PC-3 (cell line): ENCODE data around the gene IFNL4. TPM values are rescaled to one million over a fixed set of nuclear protein-coding genes. Genes with fewer than 3 reads are reported as not detected.

Source experiments
- ATAC-seq: fragments of 200-7000 bp; cut with Tn5 transposase; 2 replicates; pipeline ENCODE4 v1.9.1; 2020; ENCODE audit warnings: mild to moderate bottlenecking, moderate library complexity
- BruUV-seq: library from RNA; stranded (reverse); fragments of 400-500 nt; replicated peaks from 2 replicates; lab custom pipeline; 2021; lab: Mats Ljungman, UMichigan
- CTCF ChIA-PET: fragments of 300-600 bp; sonication (Branson Sonifier 250); formaldehyde crosslinking; loops from one replicate; lab custom pipeline; 2022; ENCODE audit warnings: antibody characterized with exemption; lab: Charles Lee
- POLR2A ChIA-PET: fragments of 300-600 bp; sonication (Branson Sonifier 250); formaldehyde crosslinking; loops from one replicate; lab custom pipeline; 2022; ENCODE audit warnings: antibody characterized with exemption; ENCODE audit not compliant: unreplicated experiment; lab: Charles Lee
- DNase-seq: peaks from one replicate; pipeline ENCODE4 v3.0.0-alpha.2; 2015
- H2AFZ ChIP-seq: fragments of 300-600 bp; sonication (generic); 2 replicates; pipeline ENCODE4 v1.6.0; 2016; ENCODE audit warnings: antibody characterized with exemption, low read length
- H3F3A ChIP-seq: fragments of 300-600 bp; sonication (generic); one replicate; pipeline ENCODE4 v1.6.0; 2017; ENCODE audit warnings: antibody characterized with exemption, low read length, control low read depth, mild to moderate bottlenecking; ENCODE audit not compliant: unreplicated experiment
- H3K27ac ChIP-seq: fragments of 300-600 bp; sonication (generic); 2 replicates; pipeline ENCODE4 v1.5.1; 2016; ENCODE audit warnings: mild to moderate bottlenecking, low read length
- H3K27me3 ChIP-seq: fragments of 300-600 bp; sonication (generic); 2 replicates; pipeline ENCODE4 v1.6.1; 2016; ENCODE audit warnings: low read length, mixed read lengths
- H3K36me3 ChIP-seq: fragments of 300-600 bp; sonication (generic); 2 replicates; pipeline ENCODE4 v1.6.1; 2016; ENCODE audit warnings: low read depth, mixed run types, low read length, mixed read lengths
- H3K4me1 ChIP-seq: fragments of 300-600 bp; sonication (generic); 2 replicates; pipeline ENCODE4 v1.5.1; 2016; ENCODE audit warnings: low read length; ENCODE audit not compliant: insufficient read depth
- H3K4me2 ChIP-seq: fragments of 300-600 bp; sonication (generic); 2 replicates; pipeline ENCODE4 v1.6.0; 2016; ENCODE audit warnings: low read length
- H3K4me3 ChIP-seq: fragments of 300-600 bp; sonication (generic); 2 replicates; pipeline ENCODE4 v1.5.1; 2016; ENCODE audit warnings: mild to moderate bottlenecking, low read length, mixed read lengths
- H3K79me2 ChIP-seq: fragments of 300-600 bp; sonication (generic); 2 replicates; pipeline ENCODE4 v1.6.1; 2017; ENCODE audit warnings: low read length, mixed read lengths
- H3K9ac ChIP-seq: fragments of 300-600 bp; sonication (generic); 2 replicates; pipeline ENCODE4 v1.6.0; 2016; ENCODE audit warnings: mild to moderate bottlenecking, low read length
- H3K9me2 ChIP-seq: fragments of 300-600 bp; sonication (generic); replicated peaks from 2 replicates; pipeline ENCODE4 v1.6.1; 2016; ENCODE audit warnings: mixed run types, low read length, mixed read lengths
- H3K9me3 ChIP-seq: fragments of 300-600 bp; sonication (generic); 2 replicates; pipeline ENCODE4 v1.6.1; 2016; ENCODE audit warnings: low read length, mixed read lengths
- H4K20me1 ChIP-seq: fragments of 300-600 bp; sonication (generic); 2 replicates; pipeline ENCODE4 v1.6.1; 2016; ENCODE audit warnings: low read length, mixed read lengths
- EZH2 ChIP-seq: fragments of 300-600 bp; sonication (generic); IDR thresholded peaks from one replicate; pipeline ENCODE4 v1.6.1; 2017; ENCODE audit warnings: antibody characterized with exemption, mild to moderate bottlenecking, low read length; ENCODE audit not compliant: unreplicated experiment
- EZH2phosphoT487 ChIP-seq: fragments of 300-600 bp; sonication (generic); IDR thresholded peaks from 2 replicates; pipeline ENCODE4 v1.6.1; 2018; ENCODE audit warnings: mild to moderate bottlenecking, antibody characterized with exemption, low read length, borderline replicate concordance
- intact Hi-C: fragments of 100-400 bp; cut with micrococcal nuclease; formaldehyde crosslinking; loops from 2 replicates; pipeline ENCODE4 v1.9.0; 2023
- total RNA-seq: library from RNA; depleted of rRNA; stranded (reverse); fragments of >200 nt; gene quantifications from 2 replicates; pipeline ENCODE4 v1.2.3, GENCODE V29; 2014
- TF ChIP-seq, protein P1 (sequence below): fragments of 300-600 bp; sonication (generic); conservative IDR thresholded peaks from 2 replicates; pipeline ENCODE4 v1.5.1; 2017; ENCODE audit warnings: antibody characterized with exemption, low read depth, mild to moderate bottlenecking, low read length

Gene IFNL4
- total RNA-seq, 1 experiment from 2014 or later: not detected

DNA sequence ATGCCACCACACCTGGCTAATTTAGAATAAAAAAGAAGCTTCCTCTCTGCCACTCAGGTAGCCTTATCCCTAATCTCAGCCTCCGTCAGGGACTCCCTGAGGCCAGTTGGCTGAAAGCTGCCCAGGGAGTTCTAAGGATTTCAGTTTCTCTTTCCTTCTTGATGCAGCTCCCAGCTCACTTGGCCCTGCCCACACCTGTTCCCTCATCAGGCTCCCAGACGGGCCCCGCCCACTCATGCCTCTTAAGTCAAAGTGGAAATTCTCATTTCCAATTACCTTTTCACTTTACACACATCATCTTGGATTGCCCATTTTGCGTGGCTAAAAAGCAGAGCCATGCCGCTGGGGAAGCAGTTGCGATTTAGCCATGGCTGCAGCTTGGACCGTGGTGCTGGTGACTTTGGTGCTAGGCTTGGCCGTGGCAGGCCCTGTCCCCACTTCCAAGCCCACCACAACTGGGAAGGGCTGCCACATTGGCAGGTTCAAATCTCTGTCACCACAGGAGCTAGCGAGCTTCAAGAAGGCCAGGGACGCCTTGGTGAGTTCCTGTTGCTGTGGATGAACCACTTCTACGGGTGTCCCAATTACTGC lies 47.5 kb upstream of the IFNL4 start, which contains the start of gene IFNL1:
IFNL1 (plus strand) TSS at position 353 of the 591 bp plus-strand sequence; CDS start at position 368, 15 bp downstream.
- Histone ChIP-seq H4K20me1 (no peaks in the 10 kb centered on the region), H3K79me2 (no peaks in the 10 kb centered on the region), H2AFZ (no peak within 1 kb of the TSS), H3K4me2 (no peak within 1 kb of the TSS), H3F3A (no peaks in the 10 kb centered on the region), H3K27me3 (no peaks in the 10 kb centered on the region), H3K27ac (no peak within 1 kb of the TSS), H3K9me3 (no peaks in the 10 kb centered on the region), H3K4me3 (no peak within 1 kb of the TSS), H3K9me2 (no peaks in the 10 kb centered on the region), H3K9ac (no peak within 1 kb of the TSS), H3K36me3 (no peaks in the 10 kb centered on the region), H3K4me1 (no peaks in the 10 kb centered on the region)
- POLR2A ChIA-PET: no interaction called here
- TF ChIP-seq EZH2phosphoT487 (no peak), EZH2 (no peak)
- TF ChIP-seq, protein P1, sequence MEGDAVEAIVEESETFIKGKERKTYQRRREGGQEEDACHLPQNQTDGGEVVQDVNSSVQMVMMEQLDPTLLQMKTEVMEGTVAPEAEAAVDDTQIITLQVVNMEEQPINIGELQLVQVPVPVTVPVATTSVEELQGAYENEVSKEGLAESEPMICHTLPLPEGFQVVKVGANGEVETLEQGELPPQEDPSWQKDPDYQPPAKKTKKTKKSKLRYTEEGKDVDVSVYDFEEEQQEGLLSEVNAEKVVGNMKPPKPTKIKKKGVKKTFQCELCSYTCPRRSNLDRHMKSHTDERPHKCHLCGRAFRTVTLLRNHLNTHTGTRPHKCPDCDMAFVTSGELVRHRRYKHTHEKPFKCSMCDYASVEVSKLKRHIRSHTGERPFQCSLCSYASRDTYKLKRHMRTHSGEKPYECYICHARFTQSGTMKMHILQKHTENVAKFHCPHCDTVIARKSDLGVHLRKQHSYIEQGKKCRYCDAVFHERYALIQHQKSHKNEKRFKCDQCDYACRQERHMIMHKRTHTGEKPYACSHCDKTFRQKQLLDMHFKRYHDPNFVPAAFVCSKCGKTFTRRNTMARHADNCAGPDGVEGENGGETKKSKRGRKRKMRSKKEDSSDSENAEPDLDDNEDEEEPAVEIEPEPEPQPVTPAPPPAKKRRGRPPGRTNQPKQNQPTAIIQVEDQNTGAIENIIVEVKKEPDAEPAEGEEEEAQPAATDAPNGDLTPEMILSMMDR: no peak
- intact Hi-C loops: no loop called here
- BruUV-seq: no TSS peak
- CTCF ChIA-PET: no interaction called here
- ATAC-seq (no peak), DNase-seq (no peak)

- Histone ChIP-seq H3K36me3 (no peaks in the 10 kb centered on the region), H3K9me2 (no peaks in the 10 kb centered on the region), H3K4me2 (no peak overlapping the region), H3K79me2 (no peaks in the 10 kb centered on the region), H3K9ac (no peak overlapping the region), H3K4me3 (no peak overlapping the region), H2AFZ (no peak overlapping the region), H3K4me1 (no peaks in the 10 kb centered on the region), H4K20me1 (no peaks in the 10 kb centered on the region), H3F3A (no peaks in the 10 kb centered on the region), H3K9me3 (no peaks in the 10 kb centered on the region), H3K27ac (no peak overlapping the region), H3K27me3 (no peaks in the 10 kb centered on the region)
- ChIA-PET POLR2A (no interaction called here), CTCF (no interaction called here)
- ATAC-seq: no peak
- intact Hi-C loops: no loop called here
- BruUV-seq: no TSS peak
- TF ChIP-seq, protein P1: no peak
- TF ChIP-seq EZH2 (no peak), EZH2phosphoT487 (no peak)
- no peak for DNase-seq
Measured at GRCh38 chr19:39293394-39293793, 44.7 kb upstream of the IFNL4 start.

DNA sequence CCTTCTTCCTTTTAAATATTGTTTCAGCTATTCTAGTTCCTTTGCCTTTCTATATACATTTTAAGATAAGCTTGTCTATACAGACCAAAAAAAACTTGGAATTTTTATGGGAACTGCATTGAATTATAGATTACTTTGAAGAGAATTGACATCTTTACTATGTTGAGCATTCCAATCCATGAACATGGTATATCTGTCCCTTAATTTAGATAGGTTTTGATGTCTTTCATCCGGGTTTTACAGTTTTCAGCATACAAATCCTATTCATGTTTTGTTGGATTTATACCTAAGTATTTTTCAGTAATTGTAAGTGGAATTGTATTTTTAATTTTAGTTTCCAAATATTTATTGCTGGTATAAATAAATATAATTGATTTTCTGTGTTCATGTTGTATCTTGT lies 35.4 kb upstream of the IFNL4 start:
- no peaks in the 10 kb centered on the region for H3K4me1 ChIP-seq
- CTCF ChIA-PET: no interaction called here
- peaks cover 4% of the 10 kb centered on the region; the same call in 1 of the 2 replicates for H3K9me3 ChIP-seq
- no peak overlapping the region for H3K27ac ChIP-seq
- H3K9ac ChIP-seq: no peak overlapping the region
- H3K4me3 ChIP-seq: no peak overlapping the region
- no peaks in the 10 kb centered on the region for H4K20me1 ChIP-seq
- no TSS peak for BruUV-seq
- H3K79me2 ChIP-seq: no peaks in the 10 kb centered on the region
- ATAC-seq: no peak
- H3K9me2 ChIP-seq: no peaks in the 10 kb centered on the region
- no peaks in the 10 kb centered on the region; the same call in 1 of the 2 replicates for H3K36me3 ChIP-seq
- H2AFZ ChIP-seq: no peak overlapping the region
- no peaks in the 10 kb centered on the region for H3F3A ChIP-seq
- TF ChIP-seq, protein P1: no peak
- no peak for TF ChIP-seq EZH2
- no peak for TF ChIP-seq EZH2phosphoT487
- intact Hi-C loops: no loop called here
- POLR2A ChIA-PET: no interaction called here
- H3K4me2 ChIP-seq: no peak overlapping the region
- no peaks in the 10 kb centered on the region for H3K27me3 ChIP-seq
- DNase-seq: no peak
